ENCODE measurements around the gene ADAP1.
"Not testable (repeated sequence)": the region's sequence is repeated elsewhere in the genome, so short reads cannot be mapped to it uniquely, and the experiment has no call there.

GRCh38 chr7:1002026-1002425 lies 47.5 kb upstream of the ADAP1 start:
- not testable (repeated sequence) for TF ChIP-seq CTCF, POLR2A (IDR thresholded peaks at IDR 0.05)

All from adrenal gland (tissue), 5 donors.